SK-N-SH (cell line): ENCODE results near the gene SLC7A1.
"Not testable (repeated sequence)": the region's sequence is repeated elsewhere in the genome, so short reads cannot be mapped to it uniquely, and the experiment has no call there.

Experiments
- CHD2 ChIP-seq: fragments of 150-350 bp; IDR thresholded peaks from 2 replicates; pipeline ENCODE4 v1.6.1; 2018; ENCODE audit warnings: low read length; ENCODE audit not compliant: partially characterized antibody
- PBX3 ChIP-seq: IDR thresholded peaks from 2 replicates; pipeline ENCODE4; 2012

- not testable (repeated sequence) for TF ChIP-seq CHD2, PBX3
These were observed 41.3 kb upstream of the SLC7A1 start for GRCh38 chr13:29636831-29637230.
